K562 (cell line): ENCODE data around the gene MECR. TPM values are rescaled to one million over a fixed set of nuclear protein-coding genes. Genes with fewer than 3 reads are reported as not detected.
A peak's percentile ranks its signal among the peaks of the same experiment; 100 is the strongest.

ENCODE experiments used
- HIVEP1 ChIP-seq: fragments of 250-450 bp; sonication (Bioruptor Pico); IDR thresholded peaks from 2 replicates; pipeline ENCODE4 v1.4.0; 2020; ENCODE audit warnings: mild to moderate bottlenecking
- HLTF ChIP-seq: fragments of 450-650 bp; IDR thresholded peaks from 2 replicates; pipeline ENCODE4 v1.6.1; 2016
- HMG20B ChIP-seq: fragments of 250-450 bp; sonication (Bioruptor Pico); IDR thresholded peaks from 2 replicates; pipeline ENCODE4 v1.5.0; 2021; ENCODE audit warnings: mild to moderate bottlenecking
- HNRNPL ChIP-seq: fragments of 200-400 bp; formaldehyde crosslinking; IDR thresholded peaks from 2 replicates; pipeline ENCODE4 v1.6.1; 2017; ENCODE audit warnings: low read depth, mild to moderate bottlenecking, low read length
- KDM5B ChIP-seq: fragments of 200-600 bp; sonication (generic); IDR thresholded peaks from 2 replicates; pipeline ENCODE4 v1.6.1; 2012; ENCODE audit warnings: low read depth, mild to moderate bottlenecking, moderate library complexity, low read length, control low read depth, inconsistent platforms; ENCODE audit not compliant: insufficient replicate concordance
- KLF1 ChIP-seq: fragments of 450-650 bp; IDR thresholded peaks from 2 replicates; pipeline ENCODE4 v1.6.1; 2016; ENCODE audit warnings: missing genetic modification characterization, missing compliant biosample characterization
- MCM7 ChIP-seq, 2 experiments: fragments of 450-650 bp; IDR thresholded peaks; 2 replicates each; pipeline ENCODE4 v1.6.1; 2016 to 2018
- PTBP1 ChIP-seq: fragments of 200-400 bp; formaldehyde crosslinking; IDR thresholded peaks from 2 replicates; pipeline ENCODE4 v1.6.1; 2017; ENCODE audit warnings: low read depth, low read length
- SNRNP70 ChIP-seq: fragments of 200-400 bp; formaldehyde crosslinking; optimal IDR thresholded peaks from 2 replicates; pipeline ENCODE3; 2017; ENCODE audit warnings: low read depth, low read length
- SP2 ChIP-seq: IDR thresholded peaks from 2 replicates; pipeline ENCODE4 v1.6.1; 2011; ENCODE audit warnings: mild to moderate bottlenecking, low read depth, low read length, moderate library complexity; ENCODE audit not compliant: poor library complexity, severe bottlenecking; ENCODE audit errors: extremely low read depth
- YY1 ChIP-seq, 3 experiments: IDR thresholded peaks; 2 replicates each; pipeline ENCODE4 v1.6.1; 2011; ENCODE audit warnings: low read length in 2 of 3, mild to moderate bottlenecking in 2 of 3, moderate library complexity in 2 of 3, borderline replicate concordance in 1 of 3, control low read depth in 1 of 3, low read depth in 1 of 3; ENCODE audit not compliant: insufficient read depth in 3 of 3, insufficient replicate concordance in 2 of 3, control insufficient read depth in 1 of 3, insufficient read length in 1 of 3; ENCODE audit errors: extremely low read depth in 1 of 3
- ZFP91 ChIP-seq: sonication (generic); formaldehyde crosslinking; IDR thresholded peaks from 2 replicates; pipeline ENCODE4 v1.8.0; 2022; ENCODE audit warnings: mild to moderate bottlenecking, missing genetic modification reagents
- ZNF174 ChIP-seq: fragments of 250-450 bp; sonication (Bioruptor Pico); IDR thresholded peaks from 2 replicates; pipeline ENCODE4 v1.4.0; 2020; ENCODE audit warnings: mild to moderate bottlenecking
- ZNF280A ChIP-seq: fragments of 450-650 bp; IDR thresholded peaks from 2 replicates; pipeline ENCODE4 v1.6.1; 2018; ENCODE audit warnings: mild to moderate bottlenecking, low read depth; ENCODE audit not compliant: partially characterized antibody
- ZNF407 ChIP-seq: fragments of 450-650 bp; IDR thresholded peaks from 2 replicates; pipeline ENCODE4 v1.6.1; 2016; ENCODE audit warnings: low read depth
- ZNF668 ChIP-seq: fragments of 250-450 bp; sonication (Bioruptor Pico); IDR thresholded peaks from 2 replicates; pipeline ENCODE4 v1.8.0; 2022; ENCODE audit warnings: mild to moderate bottlenecking, inconsistent platforms
- ZZZ3 ChIP-seq: fragments of 450-650 bp; IDR thresholded peaks from 2 replicates; pipeline ENCODE4 v1.6.1; 2016; ENCODE audit warnings: antibody characterized with exemption, mild to moderate bottlenecking, moderate library complexity
- polyA plus RNA-seq, 8 experiments: library from polyadenylated mRNA; depleted of rRNA in 4 of 8; stranded (reverse) in 5 of 8; unstranded in 3 of 8; fragments of >200 nt; fragmentation: Nextera tagmentation in 2 of 8; fragmentation: Illumina TruSeq in 1 of 8; extraction: Ambion mirVana in 2 of 8; extraction: Trizol in 1 of 8; gene quantifications; 2 replicates each; pipeline versions ENCODE4 v1.2.1 to v1.2.3, GENCODE V29; 2011 to 2014; ENCODE audit warnings: inconsistent platforms in 1 of 8, missing spikeins in 1 of 8
- total RNA-seq, 7 experiments: library from RNA; depleted of rRNA in 6 of 7; stranded (reverse); fragments of >200 nt in 6 of 7; fragmentation: Illumina TruSeq in 2 of 7; extraction: Trizol in 2 of 7; gene quantifications; 2 replicates each; pipeline versions ENCODE4 v1.2.1 to v1.2.3, GENCODE V29; 2011 to 2021; ENCODE audit warnings: low replicate concordance in 1 of 7

MECR gene
- total and polyA plus RNA-seq, 9 of the 15 experiments (the other 6 are each of a cell fraction or from before 2014, with no cell fraction given) = 10.4 to 58.6 (median 42.9) TPM

GRCh38 chr1:29202584-29203340 is 28.0 kb downstream of the MECR start (continued):
- TF ChIP-seq ZFP91 (CRISPR knock-in tag) (no peak), HLTF (no peak), YY1 (IDR thresholded peaks at IDR 0.05; ENCODE audit: borderline replicate concordance in 1 of 3, control insufficient read depth in 1 of 3, extremely low read depth in 1 of 3, insufficient read depth in 3 of 3, insufficient read length in 1 of 3, insufficient replicate concordance in 2 of 3, low read depth in 1 of 3, low read length in 2 of 3) (peak in 2 of 3 experiments; percentile 23 to 32), ZNF174 (no peak), ZNF280A (no peak), HNRNPL (no peak), HIVEP1 (CRISPR knock-in tag) (no peak), ZZZ3 (no peak), MCM7 (IDR thresholded peaks at IDR 0.05) (no peak), ZNF668 (CRISPR knock-in tag) (no peak), PTBP1 (no peak), KDM5B (no peak), ZNF407 (no peak), SNRNP70 (no peak), HMG20B (CRISPR knock-in tag) (no peak), SP2 (no peak), KLF1 (no peak)
